SIG-M5 (cell line): ENCODE measurements around the gene RASSF3.
"Not testable (repeated sequence)": the region's sequence is repeated elsewhere in the genome, so short reads cannot be mapped to it uniquely, and the experiment has no call there.

Experiments
- DNase-seq: peaks from one replicate; lab custom pipeline; 2025; lab: John Stamatoyannopoulos, UW

Gene RASSF3

DNA sequence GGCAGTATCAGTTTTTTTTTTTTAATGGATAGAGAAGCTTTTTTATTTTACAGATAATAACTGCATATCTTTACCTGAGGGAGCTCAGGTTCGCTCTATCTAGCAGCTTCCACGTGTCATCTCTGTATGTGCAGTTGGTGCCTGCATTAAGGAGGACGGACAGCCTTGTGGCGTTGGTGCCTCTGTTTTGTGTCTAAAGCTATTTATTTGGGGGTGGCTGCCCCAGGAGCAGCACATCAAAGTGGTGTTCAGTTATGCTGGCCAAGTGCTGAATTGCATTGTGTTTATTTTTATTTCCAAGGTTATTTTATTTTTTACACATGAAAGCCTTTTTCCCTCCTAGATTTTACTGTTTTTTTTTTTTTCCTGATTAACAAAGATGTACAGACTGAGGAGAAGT is 59.7 kb downstream of the RASSF3 start:
- no peak for DNase-seq

DNA sequence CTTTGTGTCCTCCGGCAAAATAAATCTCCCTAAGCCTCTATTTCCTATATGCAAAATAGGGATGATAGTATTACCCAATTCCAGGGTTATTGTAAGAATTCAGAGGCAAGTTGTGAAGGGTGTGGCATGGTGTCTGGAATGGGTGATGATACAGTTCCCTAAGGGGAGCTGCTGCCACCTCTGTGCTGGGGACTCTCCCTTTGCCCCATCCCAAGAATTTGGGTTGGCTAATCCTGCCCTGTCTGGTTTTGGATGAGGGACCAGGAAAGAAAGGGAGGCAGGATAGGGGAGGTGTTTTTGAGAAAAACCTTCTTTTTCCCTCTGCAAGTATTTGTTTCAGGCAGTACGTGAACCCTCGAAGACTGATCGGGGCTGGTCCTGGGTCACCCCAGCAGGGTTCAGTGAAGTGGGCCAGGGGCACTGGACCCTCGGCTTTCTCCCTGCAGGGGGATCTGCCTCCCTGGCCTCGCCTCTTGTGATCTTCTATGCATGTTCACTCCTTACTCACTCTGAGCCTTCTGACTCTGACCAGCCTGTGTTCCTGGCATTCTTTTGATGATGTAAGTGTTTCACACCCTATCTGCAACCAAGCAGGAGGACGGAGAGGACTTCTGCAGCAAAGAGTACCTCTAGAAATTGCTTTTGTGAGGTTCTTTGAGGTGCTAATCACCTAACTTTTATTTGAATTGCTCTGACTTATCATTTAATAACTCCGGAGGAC is 60.8 kb downstream of the RASSF3 start:
- no peak for DNase-seq

DNA sequence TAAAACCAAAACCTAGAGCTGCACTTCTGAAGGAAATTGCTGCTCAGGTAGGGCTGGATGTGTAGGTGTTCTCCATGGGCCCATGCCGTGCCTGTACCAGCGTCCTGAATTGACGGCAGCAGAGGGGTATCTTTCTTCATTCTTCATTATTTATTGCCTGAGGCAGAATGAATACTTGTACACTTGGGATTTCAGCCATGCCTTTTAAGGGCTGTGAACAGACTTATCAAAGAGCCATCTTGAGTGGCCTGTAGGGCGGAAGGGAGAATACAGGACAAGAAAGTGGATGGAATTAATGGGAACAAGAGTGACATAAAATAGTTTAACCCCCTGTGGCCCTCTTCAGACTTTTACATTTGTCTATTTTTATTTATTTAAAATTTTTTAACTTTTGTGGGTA is 61.4 kb downstream of the RASSF3 start:
- DNase-seq = no peak

DNA sequence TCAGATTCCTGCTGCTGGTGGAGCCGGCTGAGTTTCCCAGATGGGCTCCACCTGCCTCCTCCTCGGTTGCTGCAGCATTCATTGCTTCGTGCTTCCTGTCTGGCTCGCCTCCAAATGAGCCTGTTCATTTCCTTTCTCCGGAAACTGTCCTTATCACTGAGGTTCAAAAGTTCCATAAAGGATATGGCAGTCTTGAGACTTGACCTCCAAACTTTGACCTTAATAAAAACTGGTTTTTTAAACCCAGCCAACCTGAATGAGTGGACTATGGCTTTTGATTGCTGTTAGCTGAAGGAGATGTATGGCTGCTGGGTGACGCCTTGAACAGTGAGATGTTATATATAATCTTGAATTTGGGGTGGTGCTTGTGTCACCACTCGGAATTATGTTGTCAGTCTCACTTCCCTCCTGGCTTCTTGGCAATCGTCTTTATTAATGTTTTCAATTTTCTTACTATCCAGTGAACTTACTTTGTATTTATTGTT is 62.7 kb downstream of the RASSF3 start:
- DNase-seq = no peak

DNA sequence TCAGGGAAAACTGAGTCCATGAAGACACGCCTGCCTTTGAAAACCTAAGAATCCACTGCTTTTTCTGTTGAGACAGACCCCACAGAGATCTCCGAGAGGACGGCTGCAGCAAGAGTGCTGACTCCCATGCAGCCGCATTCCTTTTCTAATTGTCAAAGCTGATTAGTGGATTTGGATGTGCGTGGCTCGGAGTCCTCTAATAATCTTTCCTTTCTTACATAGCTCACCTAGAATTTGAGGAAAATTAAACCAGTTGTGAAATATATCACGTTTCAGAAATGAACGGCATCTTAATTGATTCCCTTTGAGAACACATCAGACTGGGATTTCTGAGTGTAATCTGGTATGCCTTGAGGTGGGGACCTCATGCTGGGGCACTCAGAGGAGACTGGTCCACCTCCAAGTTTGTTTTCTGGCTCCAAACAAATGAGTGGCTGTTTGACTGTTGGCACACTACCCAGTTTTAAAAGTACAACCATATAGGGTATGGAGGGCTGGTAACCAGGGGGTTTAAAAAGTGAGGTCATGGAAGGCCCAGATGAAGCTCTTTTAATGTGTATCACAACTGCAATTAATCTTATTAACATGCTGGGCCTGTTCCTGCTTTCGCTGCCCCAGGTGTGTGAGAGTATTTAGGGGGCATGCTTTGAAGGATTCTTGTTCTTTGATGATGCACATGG is 63.3 kb downstream of the RASSF3 start:
- DNase-seq = no peak

DNA sequence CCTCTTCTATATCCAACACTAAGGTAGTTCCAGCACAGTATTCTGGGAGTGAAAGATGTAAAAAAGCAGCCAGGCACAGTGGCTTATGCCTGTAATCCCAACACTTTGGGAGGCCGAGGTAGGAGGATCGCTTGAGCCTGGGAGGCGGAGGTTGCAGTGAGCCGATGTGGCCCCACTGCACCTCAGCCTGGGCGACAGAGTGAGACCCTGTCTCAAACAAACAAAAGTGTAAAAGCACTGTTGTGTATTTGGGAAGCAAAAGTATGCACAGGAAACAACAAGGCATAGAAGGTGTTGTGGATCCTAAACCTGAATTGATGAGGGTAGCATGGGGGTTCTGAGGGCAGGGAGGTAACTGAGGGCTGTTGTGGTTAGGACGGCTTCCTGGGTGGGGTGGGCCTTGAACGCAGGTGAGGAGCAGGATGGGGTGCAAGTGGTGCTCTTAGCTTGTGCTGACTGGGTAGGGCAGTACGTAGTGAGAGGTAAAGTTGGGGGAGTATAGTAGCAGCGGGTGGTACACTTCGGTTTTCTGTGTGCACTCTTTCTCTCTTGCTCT is 64.2 kb downstream of the RASSF3 start:
- DNase-seq = no peak

DNA sequence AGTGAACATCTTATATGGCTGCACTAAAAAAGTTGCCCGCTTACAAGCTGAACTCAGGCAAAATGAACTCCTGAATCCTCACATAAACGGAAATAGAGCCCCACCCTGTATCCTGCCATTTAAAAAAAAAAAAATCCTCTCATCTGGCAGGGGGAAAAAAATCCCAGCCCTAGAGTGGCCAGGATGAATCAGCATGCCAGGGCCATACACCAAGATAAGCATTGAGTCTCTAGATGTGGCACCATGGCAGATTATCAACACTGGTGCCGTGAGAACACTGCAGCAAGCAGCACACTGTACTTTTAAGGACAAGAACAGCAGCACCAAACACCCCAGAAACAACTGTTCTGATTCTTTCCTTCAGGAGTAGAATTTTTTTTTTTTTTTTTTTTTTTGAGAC is 65.5 kb downstream of the RASSF3 start:
- DNase-seq = no peak

DNA sequence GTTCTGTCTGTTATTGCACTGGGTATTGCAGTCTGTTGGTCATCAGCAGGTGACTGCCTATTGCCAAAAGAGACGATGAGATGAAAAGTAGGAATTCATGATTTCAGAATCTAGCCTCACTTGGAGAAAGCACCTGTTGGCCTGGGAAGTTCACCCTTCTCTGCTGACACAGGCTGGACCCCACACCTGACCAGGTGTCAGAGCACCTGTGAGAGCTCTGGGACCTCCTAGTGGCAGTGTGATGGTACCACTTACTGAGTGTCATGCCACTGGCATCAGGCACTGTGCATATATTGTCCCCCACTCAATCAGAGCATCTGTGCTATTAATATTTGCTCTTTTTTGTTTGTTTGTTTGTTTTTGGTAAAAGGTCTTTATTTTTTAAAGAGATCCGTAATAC is 68.0 kb downstream of the RASSF3 start:
- no peak for DNase-seq

DNA sequence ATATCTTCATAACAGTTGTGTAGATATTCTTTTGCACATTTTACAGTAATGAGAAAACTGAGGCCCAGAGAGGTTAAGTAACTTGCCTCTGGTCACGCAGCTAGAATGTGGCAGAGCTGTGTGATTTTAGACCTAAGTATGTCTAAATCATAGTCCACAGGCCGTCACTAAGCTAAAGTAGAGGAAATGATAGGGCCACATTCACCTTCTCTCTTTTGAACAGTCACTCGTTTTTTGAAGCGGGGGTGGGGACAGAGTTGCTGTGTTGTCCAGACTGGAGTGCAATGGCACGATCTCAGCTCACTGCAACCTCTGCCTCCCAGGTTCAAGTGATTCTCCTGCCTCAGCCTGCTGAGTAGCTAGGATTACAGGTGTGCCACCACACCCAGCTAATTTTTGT is 68.5 kb downstream of the RASSF3 start:
- no peak for DNase-seq

DNA sequence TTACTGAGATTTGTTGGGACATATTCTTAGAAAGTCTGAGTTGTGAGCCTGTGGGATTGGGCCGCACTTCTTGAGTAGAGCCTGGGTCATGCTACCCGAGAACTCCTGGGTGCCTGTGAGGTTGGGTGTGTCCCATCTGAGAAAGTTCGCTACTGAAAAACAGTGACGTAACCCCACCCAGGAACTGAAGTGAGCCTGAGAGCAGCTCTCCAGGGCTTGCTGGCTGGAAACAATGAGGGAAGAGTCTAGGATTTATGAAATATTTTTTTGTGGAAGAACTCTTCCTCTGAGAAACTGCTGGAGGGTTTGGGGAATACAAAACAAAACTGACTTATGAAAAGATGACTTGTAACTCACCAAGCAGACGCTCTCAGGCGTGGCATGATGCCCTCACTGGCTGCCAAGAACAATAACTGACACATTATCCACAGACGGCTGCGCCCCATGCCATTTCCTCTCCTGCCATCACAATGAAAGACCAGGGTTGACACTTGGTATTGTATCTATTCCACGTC is 69.2 kb downstream of the RASSF3 start:
- DNase-seq = no peak

DNA sequence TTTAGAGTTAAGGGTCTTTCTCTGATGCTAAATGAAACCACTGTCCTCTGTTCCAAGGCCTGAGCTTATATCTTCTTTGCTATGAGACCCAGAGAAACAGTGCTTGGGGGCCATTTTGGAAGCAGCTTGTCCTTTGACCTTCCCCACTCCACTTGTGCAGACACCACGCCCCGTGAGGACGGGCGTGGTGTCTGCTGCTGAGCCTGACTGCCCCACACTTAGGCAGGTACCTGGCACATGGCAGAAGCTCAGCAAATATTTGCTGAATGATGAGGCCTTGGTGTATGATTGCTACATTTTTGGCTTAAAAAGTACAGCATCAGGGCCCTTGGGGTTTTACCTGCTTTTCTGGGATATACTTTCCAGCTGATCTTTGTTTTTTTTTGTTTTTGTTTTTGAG is 69.9 kb downstream of the RASSF3 start:
- DNase-seq = no peak

DNA sequence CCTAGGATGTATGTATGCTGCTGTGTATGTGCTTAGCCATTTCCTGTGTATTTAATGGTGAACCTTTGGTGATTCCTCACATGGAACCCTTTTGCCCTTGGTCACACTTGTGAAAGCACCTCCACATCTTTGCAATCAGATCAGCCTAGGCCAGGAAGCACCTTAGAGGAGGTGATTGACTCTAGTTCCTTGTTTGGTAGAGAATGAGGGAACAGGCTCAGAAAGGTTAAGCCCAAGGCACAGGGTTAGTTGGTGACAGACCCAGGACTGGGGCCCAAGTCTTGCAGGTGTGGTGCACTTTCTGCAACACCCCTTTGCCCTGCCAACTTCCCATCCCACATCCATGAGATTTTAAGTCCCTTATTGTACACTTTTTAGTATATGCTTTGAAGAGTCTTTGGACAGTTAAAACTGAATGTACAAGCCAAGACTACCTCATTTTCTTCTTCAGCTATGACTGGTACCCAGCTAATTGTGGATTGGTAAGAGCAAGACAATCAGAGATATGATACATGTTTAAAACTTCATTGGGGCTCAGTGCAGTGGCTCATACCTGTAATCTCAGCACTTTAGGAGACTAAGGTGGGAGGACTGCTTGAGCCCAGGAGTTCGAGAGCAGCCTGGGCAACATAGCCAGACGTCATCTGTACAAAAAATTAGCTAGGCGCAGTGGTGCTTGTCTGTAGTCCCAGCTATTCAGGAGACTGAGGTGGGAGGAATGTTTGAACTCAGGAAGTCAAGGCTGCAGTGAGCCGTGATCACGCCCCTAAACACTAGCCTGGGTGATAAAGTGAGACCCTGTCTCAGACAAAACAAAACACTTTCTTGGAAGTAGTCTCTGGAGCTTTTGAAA is 71.1 kb downstream of the RASSF3 start:
- DNase-seq = no peak

DNA sequence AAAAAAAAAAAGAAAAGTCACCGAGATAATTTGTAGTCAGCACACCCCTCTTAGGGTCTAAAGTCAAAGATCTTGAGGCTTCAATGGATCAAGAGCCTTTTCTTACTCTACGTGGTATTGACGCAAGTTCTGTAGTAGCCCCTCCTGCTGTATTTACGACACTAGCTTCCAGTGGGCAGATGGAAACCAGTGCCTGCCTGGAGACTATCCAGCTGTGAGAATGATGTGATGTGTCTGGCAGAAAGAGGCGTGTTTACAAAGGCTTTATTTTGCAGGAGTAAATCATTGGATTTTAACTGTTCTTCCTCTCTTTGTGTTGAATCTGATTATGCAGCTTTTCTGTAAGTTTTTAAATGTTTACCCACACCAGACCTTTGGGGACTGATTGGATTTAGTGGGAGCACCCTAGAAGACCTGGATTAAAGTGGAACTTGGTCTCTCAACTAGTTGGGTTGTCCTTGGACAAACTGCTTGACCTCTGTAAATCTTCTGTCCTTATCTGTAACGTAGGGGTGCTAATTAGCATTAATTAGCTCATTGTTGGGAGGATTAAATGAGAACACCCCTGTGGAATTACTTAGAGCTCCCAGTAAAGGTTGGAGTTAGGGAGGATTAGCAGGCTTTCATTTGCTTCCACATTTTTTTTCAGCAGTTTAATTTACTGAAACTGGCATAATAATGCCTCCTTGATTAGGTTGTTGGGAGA is 72.4 kb downstream of the RASSF3 start:
- no peak for DNase-seq

DNA sequence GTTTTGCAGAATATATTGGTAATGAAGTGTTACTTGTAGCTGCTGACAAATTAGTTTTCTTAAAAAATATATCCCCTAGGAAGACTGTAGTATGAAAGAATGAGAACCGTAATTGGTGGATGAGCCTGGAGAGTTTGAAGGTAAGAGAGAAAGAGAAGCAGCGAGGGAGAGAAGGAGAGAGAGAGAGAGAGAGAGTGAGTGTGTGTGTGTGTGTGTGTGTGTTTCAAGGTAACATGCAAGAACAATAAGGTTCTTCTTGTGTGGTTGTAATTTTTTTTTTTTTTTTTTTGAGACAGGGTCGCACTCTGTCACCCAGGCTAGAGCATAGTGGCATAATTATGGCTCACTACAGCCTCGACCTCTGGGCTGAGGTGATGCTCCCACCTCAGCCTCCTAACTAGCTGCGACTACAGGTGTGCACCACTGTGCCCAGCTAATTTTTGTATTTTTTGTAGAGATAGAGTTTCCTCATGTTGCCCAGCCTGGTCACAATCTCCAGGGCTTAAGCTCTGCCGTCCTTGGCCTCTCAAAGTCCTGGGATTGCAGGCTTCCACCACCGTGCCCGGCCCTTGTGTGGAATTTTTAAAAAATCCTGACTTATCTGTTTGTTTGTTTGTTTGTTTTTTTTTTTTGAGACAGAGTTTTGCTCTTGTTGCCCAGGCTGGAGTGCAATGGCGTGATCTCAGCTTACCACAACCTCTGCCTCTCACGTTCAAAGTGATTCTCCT is 73.7 kb downstream of the RASSF3 start:
- no peak for DNase-seq

DNA sequence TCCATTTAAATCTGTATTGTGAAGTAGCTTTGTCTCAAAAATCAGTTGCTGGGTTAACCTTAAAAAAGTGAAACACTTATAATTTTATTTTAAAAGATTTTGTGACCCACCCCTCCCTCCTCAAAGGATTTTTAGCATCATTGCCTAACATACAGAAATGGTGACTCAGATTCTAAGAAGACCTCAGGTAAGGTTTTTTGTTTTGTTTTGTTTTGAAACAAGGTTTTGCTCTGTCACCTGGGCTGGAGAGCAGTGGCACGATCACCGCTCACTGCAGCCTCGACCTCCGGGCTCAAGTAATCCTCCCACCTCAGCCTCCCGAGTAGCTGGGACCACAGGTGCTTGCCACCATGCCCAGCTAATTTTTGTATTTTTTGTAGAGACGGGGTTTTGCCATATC is 74.8 kb downstream of the RASSF3 start:
- no peak for DNase-seq

DNA sequence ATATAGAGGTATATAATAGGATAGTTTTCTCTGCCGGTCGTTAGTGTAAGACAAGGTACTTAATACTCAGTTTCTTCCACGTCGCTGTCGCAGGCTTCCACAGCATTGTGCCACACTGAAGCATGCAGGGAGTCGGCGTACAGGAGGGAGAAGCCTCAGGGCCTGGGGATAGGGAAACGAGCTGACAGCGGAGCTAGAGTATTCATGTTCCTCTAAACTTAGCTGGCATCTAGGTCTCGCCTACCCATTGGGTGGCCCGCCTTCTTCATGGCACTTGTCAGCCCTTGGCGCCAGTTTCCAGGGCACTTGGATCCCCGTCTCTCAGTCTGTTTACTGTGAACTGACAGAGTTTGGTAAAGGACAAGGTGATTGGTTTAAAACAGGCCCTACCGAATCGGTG is 75.3 kb downstream of the RASSF3 start:
- DNase-seq = no peak

DNA sequence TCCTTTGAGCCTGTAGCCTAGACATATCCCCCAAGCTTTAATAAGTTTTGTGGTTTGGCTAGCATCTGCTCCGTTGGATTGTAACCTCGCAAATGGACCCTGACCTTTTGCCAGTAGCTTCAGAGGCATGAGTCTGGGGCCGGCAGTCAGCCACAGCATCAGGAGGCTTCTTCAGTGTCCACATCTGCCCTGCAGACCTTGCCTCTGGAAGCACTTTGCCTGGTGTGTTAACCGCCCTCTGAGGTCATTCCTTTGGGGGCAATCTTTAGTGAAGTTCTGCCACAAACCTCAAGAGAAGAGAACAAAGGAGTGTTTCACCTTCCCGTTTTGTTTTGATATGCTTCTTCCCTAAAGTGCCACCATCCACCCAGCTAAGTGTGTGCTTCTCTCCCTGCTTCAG is 77.5 kb downstream of the RASSF3 start:
- DNase-seq = no peak

DNA sequence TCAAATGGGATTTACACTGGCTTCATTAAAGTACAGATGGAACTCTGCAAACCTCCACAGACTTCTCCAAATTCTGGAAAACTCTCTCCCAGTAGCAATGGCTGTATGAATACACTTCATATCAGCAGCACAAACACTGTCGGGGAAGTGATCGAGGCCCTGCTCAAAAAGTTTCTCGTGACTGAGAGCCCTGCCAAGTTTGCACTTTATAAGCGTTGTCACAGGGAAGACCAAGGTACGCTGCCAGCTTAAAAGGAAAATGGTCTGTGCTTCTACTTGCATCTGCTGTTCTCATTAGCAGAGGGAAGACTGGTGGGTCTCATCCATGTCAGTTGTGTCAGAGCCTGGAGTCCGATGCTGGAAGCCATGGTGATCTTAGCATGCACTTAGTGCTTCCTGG is 77.9 kb downstream of the RASSF3 start:
- DNase-seq = no peak

DNA sequence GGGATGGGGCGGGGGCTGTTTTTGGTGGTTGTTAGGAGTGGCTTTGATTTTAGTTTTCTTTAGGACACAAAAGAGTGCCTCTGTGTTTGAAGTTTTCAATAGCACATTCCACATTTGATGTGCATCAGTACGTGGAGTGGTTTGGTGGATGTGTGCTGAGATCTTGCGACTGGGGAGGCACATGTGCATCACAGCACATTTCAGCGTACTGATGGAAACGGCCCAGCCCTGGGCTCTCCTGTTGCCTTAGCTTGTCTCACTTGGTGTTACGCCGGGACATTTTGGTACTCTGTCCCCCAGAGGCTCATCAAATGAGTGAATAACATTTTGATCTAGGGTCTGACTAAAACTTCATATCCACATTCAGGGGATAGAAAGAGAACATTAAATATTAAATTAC is 78.4 kb downstream of the RASSF3 start:
- DNase-seq = no peak

DNA sequence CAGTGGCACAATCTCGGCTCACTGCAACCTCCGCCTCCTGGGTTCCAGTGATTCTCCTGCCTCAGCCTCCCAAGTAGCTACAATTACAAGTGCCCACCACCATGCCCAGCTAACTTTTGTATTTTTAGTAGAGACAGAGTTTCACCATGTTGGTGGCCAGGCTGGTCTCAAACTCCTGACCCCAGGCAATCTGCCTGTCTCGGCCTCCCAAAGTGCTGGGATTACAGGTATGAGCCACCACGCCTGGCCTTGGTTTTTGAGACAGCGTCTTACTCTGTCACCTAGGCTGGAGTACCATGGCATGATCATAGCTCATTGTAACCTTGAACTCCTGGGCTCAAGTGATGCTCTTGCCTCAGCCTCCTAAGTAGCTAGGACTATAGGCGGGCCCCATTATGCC is 79.9 kb downstream of the RASSF3 start:
- DNase-seq = not testable (repeated sequence)

DNA sequence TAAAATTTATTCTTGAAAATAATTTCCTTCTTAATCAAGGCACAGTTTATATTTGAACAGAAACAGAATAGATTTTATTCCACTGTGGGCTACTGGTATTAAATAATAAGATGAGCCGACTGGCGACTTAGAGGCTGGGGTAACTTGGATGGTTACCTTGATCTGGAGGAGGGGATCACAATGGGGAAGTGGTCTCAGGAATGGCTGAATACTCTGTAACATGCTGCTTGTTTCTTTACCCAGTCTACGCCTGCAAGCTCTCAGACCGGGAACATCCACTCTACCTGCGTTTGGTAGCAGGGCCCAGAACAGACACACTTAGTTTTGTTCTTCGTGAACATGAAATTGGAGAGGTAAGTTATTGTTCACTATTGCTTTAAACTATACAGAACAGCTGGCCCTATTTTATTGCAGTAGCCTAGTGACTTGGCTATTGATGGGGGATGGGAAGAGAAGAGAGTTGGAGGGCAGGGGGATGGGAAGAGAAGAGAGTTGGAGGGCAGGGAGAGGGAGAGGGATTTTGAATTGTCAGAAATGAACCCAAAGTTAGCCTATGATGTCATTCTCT is 81.0 kb downstream of the RASSF3 start:
- DNase-seq = no peak
